A673 (cell line): ENCODE data around the gene FAM131B. TPM values are rescaled to one million over a fixed set of nuclear protein-coding genes. Genes with fewer than 3 reads are reported as not detected.
A peak's percentile ranks its signal among the peaks of the same experiment; 100 is the strongest.

Experiments
- BruUV-seq: library from RNA; stranded (reverse); fragments of 400-500 nt; replicated peaks from 2 replicates; lab custom pipeline; 2021; lab: Mats Ljungman, UMichigan
- CTCF ChIA-PET: fragments of 300-600 bp; sonication (Branson Sonifier 250); formaldehyde crosslinking; loops from one replicate; lab custom pipeline; 2022; ENCODE audit warnings: antibody characterized with exemption; lab: Charles Lee
- POLR2A ChIA-PET: fragments of 300-600 bp; sonication (Branson Sonifier 250); formaldehyde crosslinking; loops from one replicate; lab custom pipeline; 2022; ENCODE audit warnings: antibody characterized with exemption; ENCODE audit not compliant: low non-redundant PET; lab: Charles Lee
- DNase-seq: peaks from one replicate; pipeline ENCODE4 v3.0.0-alpha.2; 2015; ENCODE audit warnings: low spot score
- H3K27ac ChIP-seq: fragments of 200-600 bp; sonication (generic); 2 replicates; pipeline ENCODE4 v1.5.1; 2016; ENCODE audit warnings: mixed run types, low read depth, mild to moderate bottlenecking, mixed read lengths, antibody characterized with exemption, low read length; ENCODE audit not compliant: poor library complexity, severe bottlenecking
- H3K27me3 ChIP-seq: fragments of 200-600 bp; sonication (generic); replicated peaks from 2 replicates; pipeline ENCODE4 v1.6.1; 2017; ENCODE audit warnings: mixed run types, low read depth, mild to moderate bottlenecking, mixed read lengths, antibody characterized with exemption, low read length; ENCODE audit not compliant: insufficient read depth, poor library complexity
- H3K36me3 ChIP-seq: fragments of 200-600 bp; sonication (generic); 2 replicates; pipeline ENCODE4 v1.6.1; 2016; ENCODE audit warnings: mixed run types, mild to moderate bottlenecking, mixed read lengths, antibody characterized with exemption, low read length; ENCODE audit not compliant: insufficient read depth, poor library complexity, severe bottlenecking
- H3K4me1 ChIP-seq: fragments of 200-600 bp; sonication (generic); 2 replicates; pipeline ENCODE4 v1.6.1; 2017; ENCODE audit warnings: mixed run types, mild to moderate bottlenecking, mixed read lengths, antibody characterized with exemption, low read length; ENCODE audit not compliant: insufficient read depth, poor library complexity, severe bottlenecking
- H3K4me3 ChIP-seq: fragments of 200-600 bp; sonication (generic); 2 replicates; pipeline ENCODE4 v1.5.1; 2016; ENCODE audit warnings: low read depth, mixed run types, mild to moderate bottlenecking, mixed read lengths, low read length; ENCODE audit not compliant: poor library complexity, severe bottlenecking
- H3K9me3 ChIP-seq: fragments of 200-600 bp; sonication (generic); 2 replicates; pipeline ENCODE4 v1.6.1; 2016; ENCODE audit warnings: mixed run types, low read depth, mild to moderate bottlenecking, mixed read lengths, antibody characterized with exemption, low read length; ENCODE audit not compliant: poor library complexity, severe bottlenecking
- EZH2 ChIP-seq: fragments of 200-600 bp; sonication (generic); IDR thresholded peaks from 2 replicates; pipeline ENCODE4 v1.6.1; 2017; ENCODE audit warnings: borderline replicate concordance, low read depth, mild to moderate bottlenecking, mixed read lengths, antibody characterized with exemption, low read length; ENCODE audit not compliant: poor library complexity, severe bottlenecking
- intact Hi-C: fragments of 100-400 bp; cut with micrococcal nuclease; formaldehyde crosslinking; loops from one replicate; pipeline ENCODE4 v1.10.0; 2022; ENCODE audit not compliant: unreplicated experiment
- total RNA-seq: library from RNA; stranded (reverse); gene quantifications from 2 replicates; pipeline ENCODE4 v1.2.3, GENCODE V29; 2021
- TF ChIP-seq, protein P1 (sequence below): fragments of 300-800, 200-600 bp; sonication (generic); conservative IDR thresholded peaks from 2 replicates; pipeline ENCODE4 v1.5.1; 2017; ENCODE audit warnings: low read depth, mild to moderate bottlenecking, antibody characterized with exemption, low read length, moderate library complexity, mixed read lengths

FAM131B gene
- total RNA-seq, 1 experiment from 2014 or later: 1.9 TPM

DNA sequence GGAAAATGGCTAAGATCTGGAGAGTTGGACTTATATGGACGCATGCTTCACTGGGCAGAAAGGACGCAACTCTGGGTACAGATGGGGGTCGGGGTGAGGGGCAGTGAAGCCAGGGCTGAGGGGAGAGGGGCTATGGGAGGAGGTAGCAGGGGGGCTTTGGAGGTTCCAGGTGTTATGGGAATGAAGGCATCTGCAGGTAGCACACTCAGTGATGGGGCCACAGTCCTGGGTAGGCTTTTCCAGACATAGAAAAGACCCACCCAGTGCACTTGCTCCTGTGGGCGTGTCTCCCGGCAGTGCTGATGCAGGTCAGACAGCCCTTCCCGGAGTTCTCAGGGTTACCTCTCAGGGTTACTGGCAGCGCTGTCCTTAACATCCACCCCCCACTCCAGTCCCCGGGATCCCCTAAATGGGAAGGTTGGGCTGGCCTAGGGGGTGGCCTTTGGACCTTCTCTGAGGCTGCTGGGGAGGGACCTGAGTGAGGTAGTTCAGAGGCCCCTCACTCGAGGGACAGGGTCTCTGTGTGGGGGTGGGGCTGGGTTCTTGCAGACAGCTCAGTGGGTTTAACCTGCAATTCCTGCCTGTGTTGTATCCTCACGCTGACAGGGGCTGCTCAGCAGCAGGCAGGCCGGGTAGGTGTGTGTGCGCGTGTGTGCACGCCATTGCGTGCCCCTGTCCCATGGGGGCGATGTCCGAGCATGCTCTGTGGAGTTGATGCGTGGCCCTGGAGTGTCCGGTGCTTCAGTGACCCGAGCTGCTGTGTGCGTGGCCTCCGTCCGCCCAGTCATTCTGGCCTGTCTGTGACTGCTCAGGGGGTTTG lies 24.9 kb upstream of the FAM131B start:
- peaks cover 7% of the 10 kb centered on the region for H3K4me1 ChIP-seq
- no peak overlapping the region for H3K27ac ChIP-seq
- no peak for TF ChIP-seq EZH2
- TF ChIP-seq, protein P1, sequence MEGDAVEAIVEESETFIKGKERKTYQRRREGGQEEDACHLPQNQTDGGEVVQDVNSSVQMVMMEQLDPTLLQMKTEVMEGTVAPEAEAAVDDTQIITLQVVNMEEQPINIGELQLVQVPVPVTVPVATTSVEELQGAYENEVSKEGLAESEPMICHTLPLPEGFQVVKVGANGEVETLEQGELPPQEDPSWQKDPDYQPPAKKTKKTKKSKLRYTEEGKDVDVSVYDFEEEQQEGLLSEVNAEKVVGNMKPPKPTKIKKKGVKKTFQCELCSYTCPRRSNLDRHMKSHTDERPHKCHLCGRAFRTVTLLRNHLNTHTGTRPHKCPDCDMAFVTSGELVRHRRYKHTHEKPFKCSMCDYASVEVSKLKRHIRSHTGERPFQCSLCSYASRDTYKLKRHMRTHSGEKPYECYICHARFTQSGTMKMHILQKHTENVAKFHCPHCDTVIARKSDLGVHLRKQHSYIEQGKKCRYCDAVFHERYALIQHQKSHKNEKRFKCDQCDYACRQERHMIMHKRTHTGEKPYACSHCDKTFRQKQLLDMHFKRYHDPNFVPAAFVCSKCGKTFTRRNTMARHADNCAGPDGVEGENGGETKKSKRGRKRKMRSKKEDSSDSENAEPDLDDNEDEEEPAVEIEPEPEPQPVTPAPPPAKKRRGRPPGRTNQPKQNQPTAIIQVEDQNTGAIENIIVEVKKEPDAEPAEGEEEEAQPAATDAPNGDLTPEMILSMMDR: 0 out of 2 replicates have a peak, but pooled peaks have one; percentile 15
- CTCF ChIA-PET: no interaction called here
- no peaks in the 10 kb centered on the region for H3K27me3 ChIP-seq
- intact Hi-C loops: no loop called here
- no peaks in the 10 kb centered on the region for H3K9me3 ChIP-seq
- POLR2A ChIA-PET: no interaction called here
- BruUV-seq: no TSS peak
- no peak overlapping the region for H3K4me3 ChIP-seq
- H3K36me3 ChIP-seq: peaks cover 24% of the 10 kb centered on the region
- no peak for DNase-seq

DNA sequence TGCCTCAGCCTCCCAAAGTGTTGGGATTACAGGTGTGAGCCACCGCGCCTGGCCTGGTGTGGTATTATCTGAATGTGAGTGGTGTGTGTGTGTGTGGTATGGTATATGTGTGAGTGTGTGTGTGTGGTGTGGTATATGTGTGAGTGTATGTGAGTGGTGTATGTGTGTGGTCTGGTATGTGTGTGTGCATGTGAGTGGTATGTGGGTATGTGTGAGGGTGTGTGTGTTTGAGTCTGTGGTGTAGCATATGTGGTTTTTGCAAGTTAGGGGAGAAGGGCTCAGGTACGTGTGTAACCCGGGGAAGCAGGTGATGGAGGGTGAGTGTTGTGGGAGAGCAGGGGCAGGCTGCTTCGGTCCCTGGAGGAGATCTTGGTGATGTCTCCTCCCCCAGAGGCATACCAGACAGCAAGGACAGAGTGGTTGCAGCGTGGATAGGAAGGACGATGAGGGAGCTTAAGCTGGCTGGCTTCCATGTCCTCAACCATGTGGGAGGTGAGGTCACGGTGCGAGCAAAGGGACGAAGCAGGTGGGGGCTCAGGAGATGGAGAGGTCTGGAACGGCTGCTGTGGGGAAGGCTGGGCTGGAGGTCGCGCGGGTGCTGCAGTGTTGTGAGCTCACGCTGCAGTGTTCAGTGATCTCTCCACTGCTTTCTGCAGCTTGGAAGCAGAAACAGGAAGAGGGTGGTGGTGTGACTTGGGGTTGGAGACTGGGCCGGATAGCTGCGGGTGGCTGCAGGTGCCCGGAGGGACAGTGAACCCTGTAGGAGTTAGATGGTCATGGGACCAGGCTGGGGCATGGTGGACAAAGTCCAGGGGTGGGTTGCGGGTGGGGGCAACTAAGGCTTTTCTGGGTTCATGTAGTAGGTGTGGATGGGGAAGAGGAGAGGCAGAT lies 23.6 kb upstream of the FAM131B start:
- no peak for DNase-seq
- intact Hi-C loops: no loop called here
- H3K9me3 ChIP-seq: no peaks in the 10 kb centered on the region
- no peaks in the 10 kb centered on the region for H3K27me3 ChIP-seq
- no TSS peak for BruUV-seq
- H3K27ac ChIP-seq: no peak overlapping the region
- no peak overlapping the region for H3K4me3 ChIP-seq
- H3K4me1 ChIP-seq: peaks cover 12% of the 10 kb centered on the region
- H3K36me3 ChIP-seq: peaks cover 21% of the 10 kb centered on the region
- ChIA-PET POLR2A (no interaction called here), CTCF (no interaction called here)
- TF ChIP-seq, protein P1: no peak
- TF ChIP-seq EZH2: no peak

DNA sequence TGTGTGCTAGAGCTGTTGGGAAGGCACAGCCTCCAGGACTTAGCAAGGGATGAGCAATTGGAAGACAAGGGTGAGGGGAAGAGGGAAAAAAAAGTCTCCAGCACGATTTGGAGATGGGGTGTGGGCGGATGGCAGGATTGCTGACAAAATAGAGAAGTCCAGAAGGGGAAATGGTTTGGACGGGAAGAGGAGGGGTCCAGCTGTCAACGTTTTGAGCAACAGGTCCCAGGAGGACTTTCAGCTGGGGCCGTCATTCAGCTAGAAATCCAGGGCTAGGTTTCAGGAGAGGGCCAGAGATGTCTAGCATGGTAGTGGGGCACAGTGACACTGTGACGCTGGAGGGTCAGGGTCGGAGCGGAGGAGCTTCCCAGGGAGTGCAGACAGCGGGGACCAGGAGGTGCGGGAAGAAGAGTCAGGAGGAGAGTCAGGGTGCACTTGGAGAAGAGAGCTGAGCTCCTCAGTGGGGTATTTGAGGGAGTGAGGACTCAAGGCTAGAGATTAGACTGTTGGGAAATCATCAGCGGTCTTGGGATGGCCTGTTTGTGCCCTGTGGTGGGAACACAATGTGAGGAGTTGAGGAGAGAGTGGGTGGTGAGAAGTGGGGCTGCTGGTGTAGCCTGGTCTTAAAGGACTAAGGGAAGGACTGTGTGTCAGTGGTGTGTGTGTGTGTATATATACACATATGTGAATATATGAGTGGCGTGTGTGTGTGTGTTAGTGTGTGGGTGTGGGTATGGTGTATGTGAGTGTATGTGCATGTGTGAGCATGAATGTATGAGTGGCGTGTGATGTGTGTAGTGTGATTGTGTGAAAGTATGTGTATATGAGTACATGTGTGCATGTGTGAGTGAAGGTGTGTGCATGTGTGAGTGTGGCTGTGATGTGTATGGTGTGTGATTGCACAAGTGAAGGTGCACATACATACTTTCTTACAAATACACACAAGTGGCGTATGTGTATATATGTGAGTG lies 22.4 kb upstream of the FAM131B start:
- TF ChIP-seq EZH2: no peak
- TF ChIP-seq, protein P1: no peak
- CTCF ChIA-PET: no interaction called here
- H3K4me1 ChIP-seq: peaks cover 14% of the 10 kb centered on the region
- no peak for DNase-seq
- no peak overlapping the region for H3K4me3 ChIP-seq
- H3K27me3 ChIP-seq: no peaks in the 10 kb centered on the region
- H3K9me3 ChIP-seq: no peaks in the 10 kb centered on the region
- POLR2A ChIA-PET: interaction anchor here (0.5 to 0.6 kb wide), 2 partner anchors 8 to 26 kb away, joined by 3 to 11 read pairs; no protein-coding TSS in a partner anchor
- H3K27ac ChIP-seq: no peak overlapping the region
- H3K36me3 ChIP-seq: peaks cover 17% of the 10 kb centered on the region
- no TSS peak for BruUV-seq
- intact Hi-C loops: no loop called here
